IMR-90 (cell line): Measurements from ENCODE around the gene CYSTM1.

Experiments
- BHLHE40 ChIP-seq: fragments of 150-350 bp; IDR thresholded peaks from 2 replicates; pipeline ENCODE4 v1.6.1; 2016; ENCODE audit warnings: mild to moderate bottlenecking, low read depth, low read length
- FOS ChIP-seq: fragments of 150-350 bp; IDR thresholded peaks from 2 replicates; pipeline ENCODE4 v1.6.1; 2016; ENCODE audit warnings: low read depth, low read length
- MAFK ChIP-seq: IDR thresholded peaks from 2 replicates; pipeline ENCODE4 v1.6.1; 2012; ENCODE audit warnings: low read depth, low read length, improper control_type of control experiment
- NFE2L2 ChIP-seq: fragments of 150-350 bp; IDR thresholded peaks from 2 replicates; pipeline ENCODE4 v1.6.1; 2016; ENCODE audit warnings: low read depth, mild to moderate bottlenecking, low read length
- POLR2A ChIP-seq: IDR thresholded peaks from 2 replicates; pipeline ENCODE4 v1.6.1; 2012; ENCODE audit warnings: mild to moderate bottlenecking, low read depth, low read length
- RAD21 ChIP-seq: IDR thresholded peaks from 2 replicates; pipeline ENCODE4 v1.6.1; 2012; ENCODE audit warnings: low read length, improper control_type of control experiment
- RCOR1 ChIP-seq: IDR thresholded peaks from 2 replicates; pipeline ENCODE4 v1.6.1; 2012; ENCODE audit warnings: mild to moderate bottlenecking, low read length, improper control_type of control experiment; ENCODE audit not compliant: insufficient replicate concordance
- RFX5 ChIP-seq: IDR thresholded peaks from 2 replicates; pipeline ENCODE4 v1.8.0; 2012; ENCODE audit warnings: low read depth, mild to moderate bottlenecking, low read length, moderate library complexity
- SMC3 ChIP-seq: fragments of 150-350 bp; IDR thresholded peaks from 2 replicates; pipeline ENCODE4 v1.6.1; 2016; ENCODE audit warnings: low read depth, mild to moderate bottlenecking, antibody characterized with exemption, low read length, moderate library complexity
- TF ChIP-seq, protein P1 (sequence below): conservative IDR thresholded peaks from 2 replicates; pipeline ENCODE4 v1.5.1; 2012; ENCODE audit warnings: mild to moderate bottlenecking, low read depth, low read length, improper control_type of control experiment
- TF ChIP-seq, protein P2 (sequence below): fragments of 150-350 bp; IDR thresholded peaks from 2 replicates; pipeline ENCODE4 v1.6.1; 2016; ENCODE audit warnings: low read depth, mild to moderate bottlenecking, low read length, moderate library complexity, borderline replicate concordance
- TF ChIP-seq, protein P3 (sequence below): fragments of 150-350 bp; IDR thresholded peaks from 2 replicates; pipeline ENCODE4 v1.6.1; 2017; ENCODE audit warnings: mild to moderate bottlenecking, antibody characterized with exemption, low read length, low read depth

DNA sequence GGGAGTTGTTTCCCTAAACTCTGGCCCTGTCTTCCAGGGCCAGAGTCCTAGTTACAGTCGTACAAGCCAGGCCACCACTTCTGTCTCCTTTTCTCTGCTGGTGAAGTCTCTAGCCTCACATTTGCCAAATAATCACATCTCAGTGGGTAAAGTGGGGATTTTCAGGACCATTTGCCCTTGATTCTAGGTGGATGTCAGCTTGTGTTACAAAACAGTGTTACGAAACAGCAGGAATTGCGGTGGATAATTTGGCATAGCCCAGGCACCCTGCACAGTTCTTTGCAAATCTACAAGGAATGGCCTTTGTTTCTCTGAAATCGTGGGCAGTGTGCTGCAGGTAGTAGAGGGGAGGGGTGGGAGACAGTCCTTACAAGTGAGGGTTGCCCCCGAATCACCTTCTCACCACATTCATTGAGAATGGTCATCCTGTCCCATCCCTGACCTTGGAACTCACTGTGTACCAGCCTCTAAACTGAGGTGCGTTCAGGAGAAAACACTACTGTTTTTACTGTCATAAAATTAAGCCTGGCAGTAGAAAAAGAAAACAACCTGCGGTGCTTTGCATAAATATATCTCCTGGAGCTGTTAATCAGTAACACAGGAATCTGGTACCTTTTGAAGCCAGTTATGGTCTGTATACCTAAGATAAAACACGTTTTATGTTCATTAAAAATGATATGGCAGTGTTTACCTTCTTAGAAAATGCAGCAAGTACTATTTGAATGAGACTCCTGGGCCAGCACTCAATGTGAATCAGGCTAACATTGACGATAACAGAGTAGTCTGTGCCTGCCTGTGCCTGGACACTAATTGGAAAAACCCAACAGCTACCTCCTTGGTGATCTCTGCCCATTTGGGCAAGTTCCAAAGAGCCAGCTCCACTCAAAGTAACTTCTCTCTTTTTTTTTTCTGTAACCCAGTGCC lies 44.3 kb downstream of the CYSTM1 start:
- TF ChIP-seq POLR2A (no peak), MAFK (no peak), RFX5 (no peak), RAD21 (no peak), BHLHE40 (no peak), FOS (no peak), RCOR1 (no peak), SMC3 (no peak), NFE2L2 (no peak)
- TF ChIP-seq, protein P1, sequence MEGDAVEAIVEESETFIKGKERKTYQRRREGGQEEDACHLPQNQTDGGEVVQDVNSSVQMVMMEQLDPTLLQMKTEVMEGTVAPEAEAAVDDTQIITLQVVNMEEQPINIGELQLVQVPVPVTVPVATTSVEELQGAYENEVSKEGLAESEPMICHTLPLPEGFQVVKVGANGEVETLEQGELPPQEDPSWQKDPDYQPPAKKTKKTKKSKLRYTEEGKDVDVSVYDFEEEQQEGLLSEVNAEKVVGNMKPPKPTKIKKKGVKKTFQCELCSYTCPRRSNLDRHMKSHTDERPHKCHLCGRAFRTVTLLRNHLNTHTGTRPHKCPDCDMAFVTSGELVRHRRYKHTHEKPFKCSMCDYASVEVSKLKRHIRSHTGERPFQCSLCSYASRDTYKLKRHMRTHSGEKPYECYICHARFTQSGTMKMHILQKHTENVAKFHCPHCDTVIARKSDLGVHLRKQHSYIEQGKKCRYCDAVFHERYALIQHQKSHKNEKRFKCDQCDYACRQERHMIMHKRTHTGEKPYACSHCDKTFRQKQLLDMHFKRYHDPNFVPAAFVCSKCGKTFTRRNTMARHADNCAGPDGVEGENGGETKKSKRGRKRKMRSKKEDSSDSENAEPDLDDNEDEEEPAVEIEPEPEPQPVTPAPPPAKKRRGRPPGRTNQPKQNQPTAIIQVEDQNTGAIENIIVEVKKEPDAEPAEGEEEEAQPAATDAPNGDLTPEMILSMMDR: no peak
- TF ChIP-seq, protein P2, sequence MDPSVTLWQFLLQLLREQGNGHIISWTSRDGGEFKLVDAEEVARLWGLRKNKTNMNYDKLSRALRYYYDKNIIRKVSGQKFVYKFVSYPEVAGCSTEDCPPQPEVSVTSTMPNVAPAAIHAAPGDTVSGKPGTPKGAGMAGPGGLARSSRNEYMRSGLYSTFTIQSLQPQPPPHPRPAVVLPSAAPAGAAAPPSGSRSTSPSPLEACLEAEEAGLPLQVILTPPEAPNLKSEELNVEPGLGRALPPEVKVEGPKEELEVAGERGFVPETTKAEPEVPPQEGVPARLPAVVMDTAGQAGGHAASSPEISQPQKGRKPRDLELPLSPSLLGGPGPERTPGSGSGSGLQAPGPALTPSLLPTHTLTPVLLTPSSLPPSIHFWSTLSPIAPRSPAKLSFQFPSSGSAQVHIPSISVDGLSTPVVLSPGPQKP: no peak
- TF ChIP-seq, protein P3, sequence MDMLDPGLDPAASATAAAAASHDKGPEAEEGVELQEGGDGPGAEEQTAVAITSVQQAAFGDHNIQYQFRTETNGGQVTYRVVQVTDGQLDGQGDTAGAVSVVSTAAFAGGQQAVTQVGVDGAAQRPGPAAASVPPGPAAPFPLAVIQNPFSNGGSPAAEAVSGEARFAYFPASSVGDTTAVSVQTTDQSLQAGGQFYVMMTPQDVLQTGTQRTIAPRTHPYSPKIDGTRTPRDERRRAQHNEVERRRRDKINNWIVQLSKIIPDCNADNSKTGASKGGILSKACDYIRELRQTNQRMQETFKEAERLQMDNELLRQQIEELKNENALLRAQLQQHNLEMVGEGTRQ: no peak
